ENCODE results near the gene EEIG1. TPM values are rescaled to one million over a fixed set of nuclear protein-coding genes. Genes with fewer than 3 reads are reported as not detected.
A peak's percentile ranks its signal among the peaks of the same experiment; 100 is the strongest.

Gene EEIG1
- total and polyA plus RNA-seq, 2 of the 4 experiments (the other 2 are of a cell fraction), result 1.1 to 23.2 TPM

GRCh38 chr9:127979333-127980059, 1.3 kb downstream of the EEIG1 start:
- peak overlapping the region; percentile 76 for H3K9ac ChIP-seq (ENCODE audit: low read depth, low read length)
- H3K27me3 ChIP-seq (ENCODE audit: control insufficient read depth, insufficient read depth, low read length), result no peaks in the 10 kb centered on the region
- dilution Hi-C loops (cut with HindIII; ENCODE audit: low sequenced_read_pairs, unreplicated experiment) (no loop called here), in situ Hi-C loops (cut with MboI; ENCODE audit: low sequenced_read_pairs) (no loop called here), intact Hi-C loops (cut with micrococcal nuclease) (loop anchor here (1.0 kb wide), 1 partner anchor 37 kb away; no protein-coding TSS in a partner anchor)
- ATAC-seq (ENCODE audit: low read depth) (peak; percentile 2; the same call in 1 of the 2 replicates), DNase-seq (peak; percentile 29)
- no peak overlapping the region for H4K5ac ChIP-seq (ENCODE audit: low read depth, low read length)
- peak overlapping the region; percentile 96 for H3K4me2 ChIP-seq (ENCODE audit: low read depth, low read length)
- H3K14ac ChIP-seq (replicated peaks; ENCODE audit: low read depth, low read length), result peak overlapping the region; percentile 93
- no TSS peak for BruUV-seq (replicated peaks)
- no peaks in the 10 kb centered on the region for H3K9me3 ChIP-seq (ENCODE audit: control insufficient read depth, insufficient read depth, low read length)
- peak overlapping the region; percentile 76 for H3K23ac ChIP-seq (ENCODE audit: low read depth, low read length)
- peaks cover 33% of the 10 kb centered on the region for H3K4me1 ChIP-seq (ENCODE audit: control insufficient read depth, insufficient read depth, low read length)
- H4K8ac ChIP-seq (ENCODE audit: low read depth in 2 of 2, low read length in 2 of 2), result no peak overlapping the region; a peak in 1 of 4 replicates
- CTCF ChIA-PET, result interaction anchor here (1.0 to 1.3 kb wide), 2 partner anchors 37 to 138 kb away, joined by 3 read pairs; no protein-coding TSS in a partner anchor
- TF ChIP-seq POLR2A (IDR thresholded peaks at IDR 0.05; ENCODE audit: low read depth, low read length), result no peak
- TF ChIP-seq CEBPB (IDR thresholded peaks at IDR 0.05; ENCODE audit: low read depth, low read length), result peak; percentile 51; the same call in 1 of the 2 replicates
- H2AK9ac ChIP-seq (replicated peaks; ENCODE audit: low read depth, low read length, poor library complexity), result peak overlapping the region; percentile 97
- peak overlapping the region; percentile 55 for H3K4ac ChIP-seq (ENCODE audit: low read depth, low read length)
- POLR2A ChIA-PET (ENCODE audit: unreplicated experiment), result no interaction called here
- H2BK20ac ChIP-seq (ENCODE audit: low read depth, low read length), result no peak overlapping the region
- peak overlapping the region; percentile 16; the same call in 1 of the 2 replicates for H2BK120ac ChIP-seq (ENCODE audit: low read depth, low read length)
- H2AFZ ChIP-seq (replicated peaks; ENCODE audit: low read length, poor library complexity), result peak overlapping the region; percentile 83
- H3K56ac ChIP-seq (ENCODE audit: extremely low read depth, insufficient read depth, low read length), result peak overlapping the region; percentile 34; the same call in 1 of the 2 replicates
- H4K20me1 ChIP-seq (ENCODE audit: insufficient read depth, low read length), result peaks cover 58% of the 10 kb centered on the region
- peak overlapping the region; percentile 61 for H3K4me3 ChIP-seq (ENCODE audit: insufficient read depth, low read depth, low read length)
- H3K27ac ChIP-seq (ENCODE audit: insufficient read depth, low read length), result peak overlapping the region; percentile 62
- no peaks in the 10 kb centered on the region for H3K36me3 ChIP-seq (ENCODE audit: control insufficient read depth, insufficient read depth, low read length)
- WGBS, 2 experiments (ENCODE audit: extremely low coverage in 2 of 2, insufficient read length in 1 of 2), result 0% methylated on average over 8 of the region's 24 CpGs; no CpG with 5 or more reads in 1 of the 2 experiments
- no peak overlapping the region for H3K18ac ChIP-seq (ENCODE audit: low read depth, low read length)
- H2AK5ac ChIP-seq (ENCODE audit: low read depth, low read length), result peak overlapping the region; percentile 82; the same call in 1 of the 2 replicates
- H3K79me1 ChIP-seq (ENCODE audit: low read depth in 1 of 2, low read length in 2 of 2), result peaks cover 24 to 64% of the 10 kb centered on the region in 2 experiments
- H4K91ac ChIP-seq (ENCODE audit: insufficient read depth, low read depth, low read length), result peak overlapping the region; percentile 50; the same call in 1 of the 2 replicates
- no peak overlapping the region for H2BK15ac ChIP-seq (ENCODE audit: low read depth, low read length)
- peak overlapping the region; percentile 51 for H2BK5ac ChIP-seq (ENCODE audit: low read depth, low read length, poor library complexity, severe bottlenecking)
- H3K9me1 ChIP-seq (ENCODE audit: insufficient read depth, low read length), result peaks cover 11% of the 10 kb centered on the region; the same call in 1 of the 2 replicates
